Tibial nerve (tissue), 3 donors: ENCODE results near the gene OFD1.

Experiments
- POLR2A ChIP-seq, 2 donors: fragments of 450-650 bp; IDR thresholded peaks; one replicate each; pipeline ENCODE4 v1.6.1; 2017; ENCODE audit warnings: antibody characterized with exemption in 2 of 2, mild to moderate bottlenecking in 2 of 2, moderate library complexity in 2 of 2
- TF ChIP-seq, protein P1 (sequence below), 5 experiments: fragments of 200-600 bp in 3 of 5; fragments of 450-650 bp in 2 of 5; sonication (generic) in 3 of 5; IDR thresholded peaks; one replicate each; pipeline ENCODE4 v1.5.1; 2016 to 2019; ENCODE audit warnings: antibody characterized with exemption in 5 of 5, mild to moderate bottlenecking in 3 of 5, moderate library complexity in 2 of 5

DNA sequence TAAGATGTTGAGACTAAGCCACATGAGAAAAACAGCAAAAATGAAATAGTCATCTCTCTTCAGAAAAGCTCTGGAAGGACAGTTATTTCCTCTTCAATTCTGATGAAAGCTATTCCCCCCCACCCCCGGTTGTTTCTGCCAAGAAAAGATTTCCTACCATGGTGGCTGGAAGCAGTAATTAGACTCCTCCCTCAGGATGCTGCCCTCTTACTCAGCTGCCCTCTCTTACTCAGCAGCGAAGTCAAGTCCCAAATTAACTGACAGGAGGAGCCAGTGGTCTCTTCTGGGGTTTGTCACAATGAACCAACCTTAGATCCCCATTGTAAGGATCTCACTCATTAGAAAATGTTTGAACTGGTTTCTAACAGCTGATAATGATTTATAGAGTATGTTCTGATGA, 44.4 kb downstream of the OFD1 start:
- TF ChIP-seq, protein P1, sequence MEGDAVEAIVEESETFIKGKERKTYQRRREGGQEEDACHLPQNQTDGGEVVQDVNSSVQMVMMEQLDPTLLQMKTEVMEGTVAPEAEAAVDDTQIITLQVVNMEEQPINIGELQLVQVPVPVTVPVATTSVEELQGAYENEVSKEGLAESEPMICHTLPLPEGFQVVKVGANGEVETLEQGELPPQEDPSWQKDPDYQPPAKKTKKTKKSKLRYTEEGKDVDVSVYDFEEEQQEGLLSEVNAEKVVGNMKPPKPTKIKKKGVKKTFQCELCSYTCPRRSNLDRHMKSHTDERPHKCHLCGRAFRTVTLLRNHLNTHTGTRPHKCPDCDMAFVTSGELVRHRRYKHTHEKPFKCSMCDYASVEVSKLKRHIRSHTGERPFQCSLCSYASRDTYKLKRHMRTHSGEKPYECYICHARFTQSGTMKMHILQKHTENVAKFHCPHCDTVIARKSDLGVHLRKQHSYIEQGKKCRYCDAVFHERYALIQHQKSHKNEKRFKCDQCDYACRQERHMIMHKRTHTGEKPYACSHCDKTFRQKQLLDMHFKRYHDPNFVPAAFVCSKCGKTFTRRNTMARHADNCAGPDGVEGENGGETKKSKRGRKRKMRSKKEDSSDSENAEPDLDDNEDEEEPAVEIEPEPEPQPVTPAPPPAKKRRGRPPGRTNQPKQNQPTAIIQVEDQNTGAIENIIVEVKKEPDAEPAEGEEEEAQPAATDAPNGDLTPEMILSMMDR (IDR thresholded peaks at IDR 0.05) = no peak
- no peak for TF ChIP-seq POLR2A (IDR thresholded peaks at IDR 0.05)
